C4-2B (cell line): ENCODE data around the gene OBP2A.

Experiments used
- H3K27ac ChIP-seq: fragments of 450-650 bp; 2 replicates; pipeline ENCODE4 v1.5.1; 2017
- CTCF ChIP-seq: fragments of 450-650 bp; conservative IDR thresholded peaks from 2 replicates; pipeline ENCODE4 v1.5.1; 2017; ENCODE audit warnings: mild to moderate bottlenecking
- ZFX ChIP-seq: fragments of 450-650 bp; IDR thresholded peaks from 2 replicates; pipeline ENCODE4 v1.6.1; 2017

Gene OBP2A

GRCh38 chr9:135520916-135521607 is 24.9 kb upstream of the OBP2A start, which contains the start of gene LCN1:
Gene LCN1, plus strand, starts transcription at chr9:135521440. Its CDS starts 58 bp downstream, at chr9:135521498.
- H3K27ac ChIP-seq = no peak within 1 kb of the TSS
- TF ChIP-seq ZFX (no peak), CTCF (no peak)

- no peak overlapping the region for H3K27ac ChIP-seq
- no peak for TF ChIP-seq CTCF
These were observed 24.3 kb upstream of the OBP2A start for GRCh38 chr9:135521608-135522095.

- no peak overlapping the region for H3K27ac ChIP-seq
- TF ChIP-seq ZFX (no peak), CTCF (no peak)
These were observed 23.6 kb upstream of the OBP2A start for GRCh38 chr9:135522137-135522877.

- TF ChIP-seq ZFX (no peak), CTCF (no peak)
- H3K27ac ChIP-seq = no peak overlapping the region
These were observed 23.0 kb upstream of the OBP2A start for GRCh38 chr9:135522931-135523330.

GRCh38 chr9:135523521-135524129 is 22.3 kb upstream of the OBP2A start:
- no peak overlapping the region for H3K27ac ChIP-seq
- no peak for TF ChIP-seq CTCF
- TF ChIP-seq ZFX = no peak

- H3K27ac ChIP-seq = no peak overlapping the region
- TF ChIP-seq ZFX (no peak), CTCF (no peak)
These were observed 21.6 kb upstream of the OBP2A start for GRCh38 chr9:135524130-135524861.
